Karpas-422 (cell line): Measurements from ENCODE around the gene EN2. TPM values are rescaled to one million over a fixed set of nuclear protein-coding genes. Genes with fewer than 3 reads are reported as not detected.

Source experiments
- DNase-seq: peaks from one replicate; pipeline ENCODE4 v3.0.0-alpha.2; 2015
- H2AFZ ChIP-seq: fragments of 200-600 bp; sonication (generic); 2 replicates; pipeline ENCODE4 v1.6.1; 2014; ENCODE audit warnings: antibody characterized with exemption, low read length, mixed read lengths
- H3K27ac ChIP-seq: fragments of 200-600 bp; sonication (generic); 2 replicates; pipeline ENCODE4 v1.5.1; 2014; ENCODE audit warnings: mild to moderate bottlenecking, low read length, moderate library complexity
- H3K27me3 ChIP-seq: fragments of 200-600 bp; sonication (generic); 2 replicates; pipeline ENCODE4 v1.6.1; 2014; ENCODE audit warnings: low read length, mixed read lengths
- H3K36me3 ChIP-seq: fragments of 200-600 bp; sonication (generic); 2 replicates; pipeline ENCODE4 v1.6.1; 2014; ENCODE audit warnings: low read length, mixed read lengths; ENCODE audit not compliant: insufficient read depth
- H3K4me1 ChIP-seq: fragments of 200-600 bp; sonication (generic); 2 replicates; pipeline ENCODE4 v1.6.1; 2014; ENCODE audit warnings: mild to moderate bottlenecking, low read length, mixed read lengths
- H3K4me2 ChIP-seq: fragments of 200-600 bp; sonication (generic); 2 replicates; pipeline ENCODE4 v1.6.1; 2014; ENCODE audit warnings: low read length, low read depth, mild to moderate bottlenecking; ENCODE audit not compliant: poor library complexity, severe bottlenecking
- H3K4me3 ChIP-seq: fragments of 200-600 bp; sonication (generic); 2 replicates; pipeline ENCODE4 v1.5.1; 2014; ENCODE audit warnings: mild to moderate bottlenecking, antibody characterized with exemption, low read length, mixed read lengths
- H3K79me2 ChIP-seq: fragments of 200-600 bp; sonication (generic); 2 replicates; pipeline ENCODE4 v1.6.1; 2014; ENCODE audit warnings: mild to moderate bottlenecking, low read length, mixed read lengths
- H3K9ac ChIP-seq: fragments of 200-600 bp; sonication (generic); 2 replicates; pipeline ENCODE4 v1.6.0; 2014; ENCODE audit warnings: low read length
- H3K9me2 ChIP-seq: fragments of 200-600 bp; sonication (generic), shearing (Covaris generic); replicated peaks from 2 replicates; pipeline ENCODE4 v1.6.0; 2014; ENCODE audit warnings: mild to moderate bottlenecking, low read length, moderate library complexity; ENCODE audit not compliant: insufficient read depth
- H3K9me3 ChIP-seq: fragments of 300-700, 200-600 bp; sonication (generic); 2 replicates; pipeline ENCODE4 v1.6.1; 2014; ENCODE audit warnings: low read length, mixed read lengths
- H4K20me1 ChIP-seq: fragments of 200-600 bp; sonication (generic); 2 replicates; pipeline ENCODE4 v1.6.1; 2014; ENCODE audit warnings: mild to moderate bottlenecking, antibody characterized with exemption, low read length, low read depth; ENCODE audit not compliant: insufficient read depth
- total RNA-seq: library from RNA; depleted of rRNA; stranded (reverse); fragments of >200 nt; shearing (Covaris generic); gene quantifications from 2 replicates; pipeline ENCODE4 v1.2.3, GENCODE V29; 2014; ENCODE audit warnings: low replicate concordance

EN2 gene
- total RNA-seq, 1 experiment from 2014 or later: not detected

DNA sequence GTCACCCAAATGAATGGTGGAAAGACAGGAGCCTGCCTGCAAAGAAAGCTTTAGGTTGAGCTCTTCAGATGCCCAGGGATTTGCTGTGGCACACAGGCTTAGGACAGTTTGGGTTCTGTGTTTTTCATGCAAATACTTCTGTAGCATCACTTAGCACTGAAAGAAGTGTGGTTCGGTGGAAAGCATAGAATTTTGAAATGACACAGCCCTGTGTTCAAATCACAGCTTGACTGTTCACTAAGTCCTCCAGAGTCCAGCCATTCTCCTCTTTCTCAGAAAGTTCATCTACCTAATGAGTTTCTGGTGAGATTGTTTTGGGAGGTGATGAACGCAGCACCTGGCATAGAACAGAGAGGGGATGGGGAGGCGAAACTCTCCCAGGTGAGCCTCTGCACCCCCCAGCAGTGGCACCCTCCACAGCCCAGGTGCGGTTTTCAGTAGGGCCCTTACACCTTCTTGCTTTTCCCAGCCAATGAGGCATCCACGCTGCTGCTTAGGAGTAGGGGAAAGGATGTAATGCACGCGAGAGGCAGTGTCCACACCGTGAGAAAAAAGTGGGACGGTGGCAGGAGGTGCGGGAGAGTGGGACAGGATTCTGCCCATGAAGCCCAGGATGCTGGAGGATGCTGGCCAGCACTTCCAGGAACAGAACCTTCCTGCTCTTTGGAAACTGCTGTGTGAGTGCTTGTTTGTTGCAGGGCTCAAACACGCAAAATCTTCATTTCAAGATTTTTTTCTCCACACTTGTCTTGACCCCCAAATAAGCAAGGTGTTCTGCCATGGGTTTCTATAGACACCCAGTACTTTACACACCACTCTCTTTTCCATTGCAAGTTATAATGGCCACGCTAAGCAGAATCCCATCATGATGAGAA is 11.6 kb downstream of the EN2 start:
- Histone ChIP-seq H3K9me2 (no peaks in the 10 kb centered on the region), H3K27me3 (no peaks in the 10 kb centered on the region), H4K20me1 (no peaks in the 10 kb centered on the region), H3K4me2 (no peak overlapping the region), H3K27ac (no peak overlapping the region), H3K9me3 (no peaks in the 10 kb centered on the region), H3K4me1 (no peaks in the 10 kb centered on the region), H3K4me3 (no peak overlapping the region), H3K36me3 (no peaks in the 10 kb centered on the region), H2AFZ (no peak overlapping the region), H3K9ac (no peak overlapping the region), H3K79me2 (no peaks in the 10 kb centered on the region)
- no peak for DNase-seq

DNA sequence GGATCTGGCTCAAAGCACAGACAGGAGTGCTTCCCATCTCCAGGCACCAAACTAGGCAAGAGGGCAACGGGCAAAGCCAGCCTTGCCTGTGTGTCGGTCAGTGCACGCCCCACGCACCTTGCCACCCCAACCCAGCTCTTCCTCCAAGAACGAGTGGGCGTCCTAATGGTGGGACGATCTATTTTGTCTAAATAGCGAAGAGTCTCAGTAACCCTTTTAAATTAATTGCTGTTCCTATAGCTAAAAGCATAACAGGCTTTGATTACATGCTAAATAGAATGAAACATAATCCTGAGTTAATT is 12.2 kb downstream of the EN2 start:
- Histone ChIP-seq H3K9me2 (no peaks in the 10 kb centered on the region), H3K36me3 (no peaks in the 10 kb centered on the region), H2AFZ (no peak overlapping the region), H3K4me1 (no peaks in the 10 kb centered on the region), H3K9me3 (no peaks in the 10 kb centered on the region), H3K4me2 (no peak overlapping the region), H3K9ac (no peak overlapping the region), H3K79me2 (no peaks in the 10 kb centered on the region), H3K4me3 (no peak overlapping the region), H3K27ac (no peak overlapping the region), H4K20me1 (no peaks in the 10 kb centered on the region), H3K27me3 (no peaks in the 10 kb centered on the region)
- no peak for DNase-seq

- DNase-seq: no peak
Observed at GRCh38 chr7:155470686-155471638, 13.0 kb downstream of the EN2 start.

DNA sequence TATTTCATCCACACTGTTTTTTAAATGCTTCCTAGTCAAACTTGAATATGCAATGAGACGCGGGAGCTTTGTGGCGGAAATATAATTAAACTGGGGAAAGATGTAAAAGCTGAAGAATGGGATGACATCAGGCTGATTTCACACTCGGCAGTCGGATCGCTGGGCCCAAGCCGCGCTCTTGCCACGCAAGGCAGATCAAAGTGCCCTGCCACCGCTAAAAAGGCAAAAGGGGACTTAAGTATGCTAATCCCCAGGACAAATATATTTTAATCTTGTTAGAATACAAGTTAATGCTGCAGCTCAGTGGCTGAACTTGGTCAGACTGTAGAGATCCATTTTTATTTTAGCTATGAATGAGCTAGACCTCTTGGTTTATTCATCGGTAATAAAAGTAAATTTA is 13.8 kb downstream of the EN2 start:
- H3K4me3 ChIP-seq: no peak overlapping the region
- no peaks in the 10 kb centered on the region for H3K9me2 ChIP-seq
- no peaks in the 10 kb centered on the region for H3K79me2 ChIP-seq
- H3K4me1 ChIP-seq: no peaks in the 10 kb centered on the region
- no peaks in the 10 kb centered on the region for H3K27me3 ChIP-seq
- no peak overlapping the region for H2AFZ ChIP-seq
- H3K27ac ChIP-seq: no peak overlapping the region
- H3K9ac ChIP-seq: no peak overlapping the region
- no peak overlapping the region for H3K4me2 ChIP-seq
- no peaks in the 10 kb centered on the region for H3K36me3 ChIP-seq
- H3K9me3 ChIP-seq: no peaks in the 10 kb centered on the region
- DNase-seq: no peak
- H4K20me1 ChIP-seq: no peaks in the 10 kb centered on the region

More at GRCh38 chr7:155470686-155471638, 13.0 kb downstream of the EN2 start:
- no peak overlapping the region for H3K9ac ChIP-seq
- no peaks in the 10 kb centered on the region for H3K9me2 ChIP-seq
- no peaks in the 10 kb centered on the region for H3K79me2 ChIP-seq
- H3K4me2 ChIP-seq: no peak overlapping the region
- no peaks in the 10 kb centered on the region for H3K9me3 ChIP-seq
- no peak overlapping the region for H3K4me3 ChIP-seq
- no peak overlapping the region for H2AFZ ChIP-seq
- H3K27me3 ChIP-seq: no peaks in the 10 kb centered on the region
- H3K27ac ChIP-seq: no peak overlapping the region
- H3K4me1 ChIP-seq: no peaks in the 10 kb centered on the region
- H4K20me1 ChIP-seq: no peaks in the 10 kb centered on the region
- no peaks in the 10 kb centered on the region for H3K36me3 ChIP-seq

DNA sequence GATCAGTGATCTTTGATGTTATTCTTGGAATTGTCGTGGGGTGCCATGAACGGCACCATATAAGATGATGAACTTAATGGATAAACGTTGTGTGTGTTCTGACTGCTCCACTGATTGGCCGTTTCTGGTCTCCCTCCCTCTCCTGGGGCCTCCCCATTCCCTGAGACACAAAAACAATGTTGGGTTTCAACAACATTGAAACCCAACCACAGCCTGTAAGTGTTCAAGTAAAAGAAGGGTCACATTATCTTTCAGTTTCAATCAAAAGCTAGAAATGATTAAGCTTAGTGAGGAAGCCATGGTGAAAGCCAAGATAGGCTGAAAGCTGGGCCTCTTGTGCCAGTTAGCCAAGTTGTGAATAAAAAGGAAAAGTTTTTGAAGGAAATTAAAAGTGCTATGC is 19.5 kb downstream of the EN2 start:
- Histone ChIP-seq H3K4me3 (no peak overlapping the region), H2AFZ (no peak overlapping the region), H3K9me3 (no peaks in the 10 kb centered on the region), H3K27ac (no peak overlapping the region), H3K4me2 (no peak overlapping the region), H3K9me2 (no peaks in the 10 kb centered on the region), H3K36me3 (no peaks in the 10 kb centered on the region), H4K20me1 (no peaks in the 10 kb centered on the region), H3K27me3 (no peaks in the 10 kb centered on the region), H3K79me2 (no peaks in the 10 kb centered on the region), H3K9ac (no peak overlapping the region), H3K4me1 (no peaks in the 10 kb centered on the region)
- no peak for DNase-seq

DNA sequence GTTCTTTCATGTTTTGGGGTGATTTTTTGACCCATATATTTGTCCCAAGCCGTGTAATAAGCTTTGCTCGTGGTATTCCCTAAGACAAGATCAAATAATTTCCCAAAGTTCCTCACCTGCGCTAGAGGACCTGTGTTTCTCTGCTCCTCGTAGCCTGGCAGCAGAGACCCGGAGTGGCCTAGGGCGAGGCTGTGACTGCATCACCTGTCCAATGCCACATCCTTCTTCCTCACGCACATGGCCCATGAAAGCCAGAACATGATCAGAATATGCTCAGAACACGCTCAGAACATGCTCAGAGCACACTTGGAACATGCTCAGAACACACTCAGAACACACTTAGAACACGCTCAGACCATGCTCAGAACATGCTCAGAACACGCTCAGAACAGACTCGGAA is 23.8 kb downstream of the EN2 start:
- H3K9me2 ChIP-seq: no peaks in the 10 kb centered on the region
- H2AFZ ChIP-seq: no peak overlapping the region
- no peak overlapping the region for H3K9ac ChIP-seq
- H3K79me2 ChIP-seq: no peaks in the 10 kb centered on the region
- H3K36me3 ChIP-seq: no peaks in the 10 kb centered on the region
- no peaks in the 10 kb centered on the region for H3K9me3 ChIP-seq
- H3K4me2 ChIP-seq: no peak overlapping the region
- no peaks in the 10 kb centered on the region for H3K27me3 ChIP-seq
- no peak overlapping the region for H3K27ac ChIP-seq
- H3K4me3 ChIP-seq: no peak overlapping the region
- H3K4me1 ChIP-seq: no peaks in the 10 kb centered on the region
- DNase-seq: no peak
- H4K20me1 ChIP-seq: no peaks in the 10 kb centered on the region; the same call in 1 of the 2 replicates

DNA sequence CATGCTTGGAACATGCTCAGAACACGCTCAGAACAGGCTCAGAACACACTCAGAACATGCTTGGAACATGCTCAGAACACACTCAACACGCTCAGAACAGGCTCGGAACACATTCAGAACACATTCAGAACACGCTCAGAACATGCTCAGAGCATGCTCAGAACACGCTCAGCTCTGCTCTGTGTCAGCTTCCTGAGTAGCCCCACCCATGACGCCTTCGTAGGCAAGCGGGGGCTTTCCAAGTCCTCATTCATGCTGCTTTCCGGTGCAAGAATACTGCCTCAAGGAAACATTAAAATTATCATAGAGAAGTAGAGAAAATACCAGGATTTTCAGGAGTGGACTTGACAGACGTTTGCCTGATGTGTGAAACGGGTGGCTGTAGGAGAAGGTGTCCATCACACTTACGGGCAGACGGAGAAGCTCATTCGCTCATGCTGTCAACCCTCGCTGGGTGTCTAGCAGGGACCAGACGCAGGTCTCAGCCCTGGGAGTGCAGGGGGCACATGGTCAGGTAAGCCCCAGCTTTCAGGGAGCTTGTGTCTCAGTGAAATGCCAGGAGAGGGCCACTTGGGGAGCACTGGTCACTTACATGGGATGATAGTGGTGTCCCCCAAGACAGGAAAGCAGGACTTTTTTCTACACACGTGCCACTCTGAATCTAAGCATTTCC is 24.7 kb downstream of the EN2 start:
- Histone ChIP-seq H3K4me1 (no peaks in the 10 kb centered on the region), H3K9ac (no peak overlapping the region), H3K27ac (no peak overlapping the region), H3K27me3 (no peaks in the 10 kb centered on the region), H4K20me1 (no peaks in the 10 kb centered on the region; the same call in 1 of the 2 replicates), H3K9me2 (no peaks in the 10 kb centered on the region), H3K9me3 (no peaks in the 10 kb centered on the region), H3K4me2 (no peak overlapping the region), H3K79me2 (no peaks in the 10 kb centered on the region), H3K4me3 (no peak overlapping the region), H3K36me3 (no peaks in the 10 kb centered on the region), H2AFZ (no peak overlapping the region)
- DNase-seq: no peak

DNA sequence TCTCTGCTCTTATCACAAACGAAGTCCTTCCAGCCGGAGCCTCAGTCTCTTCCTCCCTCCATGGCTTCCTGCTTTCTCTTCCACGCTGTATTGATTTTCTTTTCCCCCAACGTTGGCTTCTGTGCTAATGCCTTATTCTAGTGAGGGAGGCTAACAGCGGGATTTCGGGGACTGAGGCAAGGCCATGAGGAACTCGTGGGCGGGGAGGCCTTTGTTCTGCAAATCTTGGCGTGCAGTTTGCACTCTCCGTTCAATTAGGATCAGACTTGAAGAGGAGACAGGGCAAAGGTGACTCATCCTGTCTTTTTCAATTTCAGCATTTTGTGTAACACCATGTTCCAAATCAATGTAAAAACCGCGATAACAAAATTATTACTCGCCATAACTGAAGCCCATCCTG is 25.3 kb downstream of the EN2 start:
- Histone ChIP-seq H3K4me2 (no peak overlapping the region), H3K27ac (no peak overlapping the region), H3K36me3 (no peaks in the 10 kb centered on the region), H4K20me1 (no peaks in the 10 kb centered on the region; the same call in 1 of the 2 replicates), H3K4me3 (no peak overlapping the region), H3K27me3 (no peaks in the 10 kb centered on the region), H3K9me3 (no peaks in the 10 kb centered on the region), H3K79me2 (no peaks in the 10 kb centered on the region), H3K9ac (no peak overlapping the region), H3K4me1 (no peaks in the 10 kb centered on the region), H2AFZ (no peak overlapping the region), H3K9me2 (no peaks in the 10 kb centered on the region)
- no peak for DNase-seq
